Loucy (cell line): ENCODE results near the gene CIB2.

Experiments
- EZH2phosphoT487 ChIP-seq: fragments of 200-600 bp; IDR thresholded peaks from 2 replicates; pipeline ENCODE4 v1.6.1; 2018; ENCODE audit warnings: antibody characterized with exemption, mild to moderate bottlenecking, moderate library complexity, borderline replicate concordance
- TF ChIP-seq, protein P1 (sequence below): fragments of 200-600 bp; sonication (generic); conservative IDR thresholded peaks from 2 replicates; pipeline ENCODE4 v1.5.1; 2014; ENCODE audit warnings: mild to moderate bottlenecking, antibody characterized with exemption, low read length

DNA sequence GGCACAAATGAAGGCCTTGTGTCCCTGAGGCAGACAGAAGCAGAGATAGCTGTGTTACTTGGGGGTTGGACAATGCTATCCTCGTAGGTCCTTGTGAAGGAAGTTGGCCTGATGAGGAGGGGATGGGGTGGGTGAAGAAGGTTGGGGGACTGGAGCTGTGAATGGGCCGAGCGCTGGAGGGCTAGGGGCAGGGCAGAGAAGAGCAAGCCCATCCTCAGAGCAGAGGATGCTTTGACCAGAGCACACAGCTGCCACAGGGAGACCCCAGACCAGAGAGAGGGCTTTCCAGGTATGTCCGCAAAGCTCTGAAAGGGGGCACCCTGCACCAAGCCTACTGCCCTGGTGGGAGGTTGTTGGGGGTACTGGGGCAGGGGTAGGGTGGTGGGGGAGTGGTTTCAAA, 48.1 kb downstream of the CIB2 start:
- no peak for TF ChIP-seq EZH2phosphoT487
- TF ChIP-seq, protein P1, sequence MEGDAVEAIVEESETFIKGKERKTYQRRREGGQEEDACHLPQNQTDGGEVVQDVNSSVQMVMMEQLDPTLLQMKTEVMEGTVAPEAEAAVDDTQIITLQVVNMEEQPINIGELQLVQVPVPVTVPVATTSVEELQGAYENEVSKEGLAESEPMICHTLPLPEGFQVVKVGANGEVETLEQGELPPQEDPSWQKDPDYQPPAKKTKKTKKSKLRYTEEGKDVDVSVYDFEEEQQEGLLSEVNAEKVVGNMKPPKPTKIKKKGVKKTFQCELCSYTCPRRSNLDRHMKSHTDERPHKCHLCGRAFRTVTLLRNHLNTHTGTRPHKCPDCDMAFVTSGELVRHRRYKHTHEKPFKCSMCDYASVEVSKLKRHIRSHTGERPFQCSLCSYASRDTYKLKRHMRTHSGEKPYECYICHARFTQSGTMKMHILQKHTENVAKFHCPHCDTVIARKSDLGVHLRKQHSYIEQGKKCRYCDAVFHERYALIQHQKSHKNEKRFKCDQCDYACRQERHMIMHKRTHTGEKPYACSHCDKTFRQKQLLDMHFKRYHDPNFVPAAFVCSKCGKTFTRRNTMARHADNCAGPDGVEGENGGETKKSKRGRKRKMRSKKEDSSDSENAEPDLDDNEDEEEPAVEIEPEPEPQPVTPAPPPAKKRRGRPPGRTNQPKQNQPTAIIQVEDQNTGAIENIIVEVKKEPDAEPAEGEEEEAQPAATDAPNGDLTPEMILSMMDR = no peak
